GM15510 (cell line): ENCODE data around the gene PDLIM1.

Source experiments
- POLR2A ChIP-seq: IDR thresholded peaks from 3 replicates; pipeline ENCODE4 v1.6.1; 2011; ENCODE audit warnings: borderline replicate concordance; ENCODE audit not compliant: insufficient read length; ENCODE audit errors: extremely low read depth

The PDLIM1 gene

GRCh38 chr10:95201736-95202135, 89.1 kb downstream of the PDLIM1 start:
- no peak for TF ChIP-seq POLR2A

- no peak for TF ChIP-seq POLR2A
Observed at GRCh38 chr10:95196046-95196445, 94.8 kb downstream of the PDLIM1 start.

GRCh38 chr10:95193944-95194343, 96.9 kb downstream of the PDLIM1 start, which contains the start of gene ACSM6:
TSS of gene ACSM6 (plus strand) at chr10:95194238. CDS start at chr10:95194486, 248 bp downstream.
- no peak for TF ChIP-seq POLR2A

- no peak for TF ChIP-seq POLR2A
Observed at GRCh38 chr10:95188593-95188992, 102.2 kb downstream of the PDLIM1 start.

- TF ChIP-seq POLR2A, result no peak
Observed at GRCh38 chr10:95187617-95188016, 103.2 kb downstream of the PDLIM1 start.
